Stimulated activated effector memory CD8-positive, alpha-beta T cell treated with anti-CD3 and anti-CD28 coated beads, Interleukin-12 subunit alpha, Interleukin-12 subunit beta, amount 100 ng/mL, for 72 hours (primary cell): Measurements from ENCODE around the gene VASH1.

ENCODE experiments used
- ATAC-seq: fragments of 150-1000 bp; cut with Tn5 transposase; 2 replicates; pipeline ENCODE4 v1.10.0; 2021
- DNase-seq, 2 donors: peaks; one replicate each; pipeline ENCODE4 v3.0.0; 2021 to 2022; ENCODE audit warnings: low spot score in 2 of 2
- H3K27ac Mint-ChIP-seq: one replicate; pipeline ENCODE4 v1.8.0; 2022; ENCODE audit warnings: mild to moderate bottlenecking, mixed read lengths
- H3K36me3 Mint-ChIP-seq: one replicate; pipeline ENCODE4 v1.8.0; 2022; ENCODE audit warnings: mild to moderate bottlenecking, mixed read lengths
- H3K4me1 Mint-ChIP-seq: one replicate; pipeline ENCODE4 v1.8.0; 2022; ENCODE audit warnings: mixed read lengths
- H3K4me3 Mint-ChIP-seq: one replicate; pipeline ENCODE4 v1.8.0; 2022; ENCODE audit warnings: mild to moderate bottlenecking, mixed read lengths
- H3K9me3 Mint-ChIP-seq: one replicate; pipeline ENCODE4 v1.8.0; 2022; ENCODE audit warnings: mixed read lengths

The VASH1 gene

DNA sequence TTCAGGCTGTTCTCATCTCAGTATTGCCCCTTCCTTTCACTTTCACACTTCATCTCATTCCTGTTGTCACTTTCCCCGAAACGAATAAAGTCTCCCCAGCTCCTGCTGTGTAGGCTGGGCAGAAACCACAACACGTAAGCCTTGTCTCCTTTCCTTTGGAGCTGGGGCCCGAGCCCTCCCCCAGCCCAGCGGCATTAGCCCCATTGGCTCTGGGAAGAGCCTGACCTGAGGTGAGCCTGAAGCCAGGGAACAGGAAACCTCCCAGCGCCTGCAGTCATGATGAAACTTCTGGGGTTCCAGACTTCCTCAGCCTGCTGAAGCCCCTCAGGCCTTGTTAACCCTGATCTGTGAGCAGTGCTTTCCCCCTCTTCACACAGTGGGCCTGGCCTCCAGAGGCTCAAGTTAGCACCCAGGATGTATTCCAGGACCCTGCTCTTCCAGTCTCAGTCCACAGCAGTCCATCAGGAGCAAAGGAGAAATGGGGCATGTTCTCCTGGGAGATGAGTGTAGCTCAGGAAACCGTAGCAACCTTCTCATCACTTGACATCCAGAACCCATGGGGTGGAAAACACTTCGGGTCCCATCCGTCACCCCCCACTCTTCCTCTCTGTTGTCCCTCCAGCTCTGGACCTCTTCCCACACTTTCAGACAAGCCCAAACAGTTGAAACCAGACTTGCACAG lies 21.8 kb downstream of the VASH1 start:
- H3K4me3 Mint-ChIP-seq, result peak overlapping the region; percentile 26
- H3K9me3 Mint-ChIP-seq, result no peaks in the 10 kb centered on the region
- H3K27ac Mint-ChIP-seq, result peak overlapping the region; percentile 83
- DNase-seq, result no peak
- ATAC-seq, result peak; percentile 51
- H3K36me3 Mint-ChIP-seq, result peaks cover 51% of the 10 kb centered on the region
- peaks cover 35% of the 10 kb centered on the region for H3K4me1 Mint-ChIP-seq

DNA sequence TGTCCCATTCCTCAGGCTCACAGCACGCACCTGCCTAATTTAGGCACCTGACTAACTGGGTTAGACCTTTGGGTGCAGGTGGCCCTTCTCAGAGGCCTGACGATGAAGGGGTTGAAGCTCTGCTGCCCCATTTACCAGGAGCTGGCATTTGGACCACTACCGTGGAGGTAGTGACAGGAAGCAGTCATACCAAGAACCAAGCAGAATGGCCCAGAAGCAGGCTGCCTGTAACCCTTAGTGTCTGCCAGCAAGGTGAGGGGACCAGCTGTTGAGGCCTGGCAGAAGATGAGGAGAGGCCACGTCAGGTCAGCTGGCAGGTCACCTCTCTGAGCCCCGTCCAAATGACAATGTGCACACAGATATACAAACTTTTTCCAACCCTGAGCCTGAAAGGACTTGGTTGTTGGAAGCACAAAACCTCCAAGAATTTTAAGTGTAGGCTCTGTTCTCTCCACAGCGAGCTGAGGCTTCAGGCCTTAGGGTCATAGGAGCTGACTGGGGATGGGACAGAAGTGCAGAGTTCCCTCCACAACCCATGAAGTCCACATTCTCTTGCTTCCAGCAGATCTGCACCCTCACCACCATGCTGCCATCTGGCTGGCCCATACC lies 23.1 kb downstream of the VASH1 start:
- H3K36me3 Mint-ChIP-seq, result peaks cover 64% of the 10 kb centered on the region
- H3K4me1 Mint-ChIP-seq, result peaks cover 35% of the 10 kb centered on the region
- no peak overlapping the region for H3K4me3 Mint-ChIP-seq
- H3K27ac Mint-ChIP-seq, result peak overlapping the region; percentile 18
- DNase-seq (no peak), ATAC-seq (no peak)
- H3K9me3 Mint-ChIP-seq, result no peaks in the 10 kb centered on the region

DNA sequence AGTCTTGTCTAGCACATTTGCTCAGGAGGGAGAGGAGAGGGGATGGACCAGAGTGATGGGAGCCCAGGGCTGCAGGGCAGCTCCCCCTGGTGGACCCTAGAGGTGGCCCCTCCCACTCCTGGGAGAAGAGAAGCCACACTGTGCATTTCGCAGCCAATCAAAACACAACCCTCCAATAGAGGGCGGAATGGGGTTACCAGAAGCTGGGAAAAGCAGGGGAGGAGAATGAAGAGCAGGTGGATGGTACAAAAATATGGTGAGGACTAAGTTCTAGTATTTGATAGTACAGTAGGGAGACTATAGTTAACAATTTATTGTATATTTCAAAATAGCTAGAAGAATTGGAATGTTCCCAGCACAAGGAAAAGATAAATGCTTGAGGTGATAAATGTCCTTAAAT lies 23.6 kb downstream of the VASH1 start:
- Mint-ChIP-seq H3K4me3 (no peak overlapping the region), H3K36me3 (peaks cover 69% of the 10 kb centered on the region), H3K9me3 (no peaks in the 10 kb centered on the region), H3K27ac (peak overlapping the region; percentile 18), H3K4me1 (peaks cover 34% of the 10 kb centered on the region)
- peak; percentile 27 to 69 for DNase-seq
- ATAC-seq, result peak; percentile 87

DNA sequence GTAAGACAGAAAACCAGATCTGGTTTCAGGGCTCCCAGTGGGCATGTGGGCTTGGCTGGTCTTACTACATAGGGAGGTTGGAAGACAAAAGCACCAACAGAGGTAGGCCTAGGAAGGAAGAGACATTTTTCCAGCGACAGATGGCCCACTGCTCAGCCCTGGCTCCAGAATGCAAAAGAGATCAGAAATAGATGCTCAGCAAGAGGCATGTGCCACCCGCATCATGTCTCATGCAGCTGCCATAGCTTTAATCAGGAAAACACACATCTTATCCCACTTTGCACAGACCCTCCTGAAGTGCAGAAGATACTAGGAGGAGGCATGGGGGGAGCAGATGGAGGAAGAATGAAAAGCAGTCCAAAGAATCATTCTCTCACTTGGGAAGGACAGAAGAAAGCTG lies 25.3 kb downstream of the VASH1 start:
- peak overlapping the region; percentile 43 for H3K27ac Mint-ChIP-seq
- no peak for ATAC-seq
- H3K4me1 Mint-ChIP-seq, result peaks cover 26% of the 10 kb centered on the region

DNA sequence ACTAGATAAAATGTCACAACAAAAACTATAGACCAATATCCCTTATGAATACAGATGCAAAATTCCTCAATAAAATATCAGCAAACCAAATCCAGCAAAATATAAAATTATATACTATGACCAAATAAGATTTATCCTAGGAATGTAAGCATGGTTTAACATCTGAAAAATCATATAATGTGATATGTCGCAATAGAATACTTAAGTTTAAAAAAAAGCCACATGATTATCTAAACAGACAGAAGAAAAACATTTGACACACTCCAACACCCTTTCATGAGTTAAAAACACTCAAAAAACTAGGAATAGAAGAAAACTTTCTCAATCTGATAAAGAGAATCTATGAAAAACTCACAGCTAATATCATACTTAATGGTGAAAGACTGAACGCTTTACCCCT lies 31.2 kb downstream of the VASH1 start:
- ATAC-seq (no peak), DNase-seq (no peak)
- Mint-ChIP-seq H3K9me3 (no peaks in the 10 kb centered on the region), H3K4me1 (no peaks in the 10 kb centered on the region), H3K36me3 (peaks cover 83% of the 10 kb centered on the region), H3K27ac (no peak overlapping the region), H3K4me3 (no peak overlapping the region)

More for the DNA sequence above, 25.3 kb downstream of the VASH1 start:
- Mint-ChIP-seq H3K4me3 (no peak overlapping the region), H3K9me3 (no peaks in the 10 kb centered on the region), H3K36me3 (peaks cover 78% of the 10 kb centered on the region)
- DNase-seq, result no peak

DNA sequence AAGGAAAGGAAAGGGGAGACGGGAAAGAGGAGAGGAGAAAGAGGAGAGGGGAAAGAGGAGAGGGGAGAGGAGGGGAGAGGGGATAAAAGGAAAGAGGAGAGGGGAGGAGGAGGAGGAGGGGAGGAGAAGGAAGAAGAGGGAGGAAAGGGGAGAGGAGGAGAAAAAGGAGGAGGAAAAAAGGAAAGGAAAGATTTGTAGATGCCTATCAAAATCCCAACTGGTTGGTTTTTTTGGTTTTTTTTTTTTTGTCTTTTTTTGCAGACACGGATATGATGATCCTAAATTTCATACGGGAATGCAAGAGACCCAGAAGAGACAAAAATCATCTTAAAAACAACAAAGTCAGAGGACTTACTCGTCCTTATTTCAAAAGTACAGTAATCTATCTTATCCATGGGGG lies 32.1 kb downstream of the VASH1 start:
- Mint-ChIP-seq H3K4me3 (no peak overlapping the region), H3K4me1 (no peaks in the 10 kb centered on the region), H3K36me3 (peaks cover 84% of the 10 kb centered on the region), H3K27ac (peak overlapping the region; percentile 20), H3K9me3 (no peaks in the 10 kb centered on the region)
- DNase-seq, result no peak
- no peak for ATAC-seq

DNA sequence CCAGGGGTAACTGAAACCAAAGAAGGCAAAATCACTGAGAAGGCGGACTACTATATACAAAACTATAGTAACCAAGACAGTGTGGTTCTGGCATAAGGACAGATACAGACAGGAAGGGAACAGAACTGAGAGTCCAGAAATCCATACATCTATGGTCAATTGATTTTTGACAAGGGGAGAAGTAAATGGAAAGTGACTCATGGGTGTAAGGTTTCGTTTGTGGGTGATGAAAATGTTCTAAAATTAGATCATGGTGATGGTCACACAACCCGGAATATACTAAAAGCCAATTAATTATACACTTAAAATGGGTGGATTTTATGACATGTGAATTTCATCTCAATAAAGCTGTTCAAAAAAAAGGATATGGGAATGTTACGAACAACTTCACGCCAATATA lies 32.7 kb downstream of the VASH1 start:
- H3K4me3 Mint-ChIP-seq, result no peak overlapping the region
- no peaks in the 10 kb centered on the region for H3K9me3 Mint-ChIP-seq
- DNase-seq, result no peak
- H3K4me1 Mint-ChIP-seq, result no peaks in the 10 kb centered on the region
- H3K36me3 Mint-ChIP-seq, result peaks cover 84% of the 10 kb centered on the region
- H3K27ac Mint-ChIP-seq, result no peak overlapping the region
- no peak for ATAC-seq

DNA sequence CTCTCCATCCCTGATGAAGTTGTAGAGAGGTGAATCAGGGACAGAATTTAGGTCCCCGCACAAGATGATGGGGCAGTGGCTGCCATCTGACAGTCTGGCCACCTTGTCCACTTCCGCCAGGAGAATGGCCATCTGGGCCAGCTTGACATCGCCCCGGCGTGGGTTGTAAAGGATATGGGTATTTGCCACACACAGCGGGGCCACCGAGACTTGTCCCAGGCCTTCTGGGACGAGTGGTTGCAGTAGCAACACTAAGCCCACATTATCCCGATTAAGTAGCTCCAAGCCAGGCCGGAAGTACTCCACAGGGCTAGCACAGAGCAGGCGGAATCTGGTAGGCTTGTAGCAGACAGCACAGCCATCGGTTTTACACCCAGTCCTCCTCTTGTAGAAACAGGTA lies 45.2 kb downstream of the VASH1 start:
- H3K36me3 Mint-ChIP-seq, result peaks cover 55% of the 10 kb centered on the region
- H3K4me1 Mint-ChIP-seq, result peaks cover 11% of the 10 kb centered on the region
- H3K4me3 Mint-ChIP-seq, result no peak overlapping the region
- H3K27ac Mint-ChIP-seq, result no peak overlapping the region
- ATAC-seq, result no peak
- no peak for DNase-seq
- H3K9me3 Mint-ChIP-seq, result no peaks in the 10 kb centered on the region

DNA sequence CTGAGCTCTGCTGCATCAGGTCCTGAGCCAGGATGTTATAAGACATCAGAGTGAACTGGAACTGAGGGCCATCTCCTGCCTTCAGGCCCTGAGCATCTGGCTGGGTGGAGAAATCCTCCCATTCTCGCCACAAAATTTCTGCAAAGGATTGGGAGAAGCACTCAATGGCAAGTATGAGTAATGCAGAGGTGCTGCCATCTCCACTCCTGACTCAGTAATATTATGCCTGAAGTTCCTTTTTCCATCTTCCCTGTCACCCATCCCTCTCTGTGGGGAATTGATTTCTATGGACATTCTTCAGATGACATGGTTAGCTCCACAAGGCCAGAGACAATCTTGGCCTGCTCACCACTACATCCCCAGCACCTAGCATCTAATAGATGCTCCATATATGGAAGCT lies 46.7 kb downstream of the VASH1 start:
- ATAC-seq, result no peak
- Mint-ChIP-seq H3K9me3 (no peaks in the 10 kb centered on the region), H3K4me1 (peaks cover 18% of the 10 kb centered on the region), H3K4me3 (no peak overlapping the region), H3K27ac (no peak overlapping the region), H3K36me3 (peaks cover 52% of the 10 kb centered on the region)
- DNase-seq, result no peak

DNA sequence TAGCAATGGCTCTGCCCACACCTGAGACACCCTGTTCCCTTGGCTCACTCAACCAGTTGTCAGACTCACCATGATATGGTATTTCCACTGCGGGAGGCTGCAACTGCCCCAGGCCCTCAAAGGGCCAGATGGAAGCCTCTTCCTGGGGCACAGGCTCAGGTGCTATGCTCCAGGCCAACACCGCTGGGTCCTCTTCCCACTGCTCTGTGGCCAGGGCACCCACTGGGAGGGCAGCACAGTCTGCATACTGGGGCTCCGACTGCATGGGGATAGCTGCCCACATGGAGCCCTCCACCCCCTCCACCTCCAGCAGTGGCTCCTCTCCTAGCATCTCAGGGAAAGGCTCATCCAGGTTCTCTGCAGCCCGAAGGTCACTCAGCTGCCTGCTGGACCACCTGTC lies 47.7 kb downstream of the VASH1 start:
- H3K4me3 Mint-ChIP-seq, result no peak overlapping the region
- DNase-seq, result no peak
- H3K4me1 Mint-ChIP-seq, result peaks cover 18% of the 10 kb centered on the region
- H3K36me3 Mint-ChIP-seq, result peaks cover 46% of the 10 kb centered on the region
- peak overlapping the region; percentile 48 for H3K27ac Mint-ChIP-seq
- no peak for ATAC-seq
- H3K9me3 Mint-ChIP-seq, result no peaks in the 10 kb centered on the region

DNA sequence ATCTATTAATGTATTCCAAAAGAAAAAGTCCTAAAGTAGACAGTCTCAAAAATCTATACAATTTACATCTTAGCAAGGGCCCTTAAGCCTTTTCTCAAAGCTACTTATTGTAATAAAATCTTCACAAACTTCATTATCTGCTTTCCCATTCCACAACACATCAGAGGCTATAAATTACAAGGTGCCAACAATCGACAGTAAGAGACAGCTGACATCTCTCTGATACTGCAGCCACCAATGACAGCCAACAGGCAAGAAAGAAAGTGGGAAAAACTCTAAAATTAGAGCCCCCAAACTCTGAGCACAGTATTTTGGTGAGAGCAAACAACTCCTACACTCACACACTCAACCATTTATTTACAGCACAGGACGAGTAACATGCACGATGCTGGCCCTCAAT lies 49.3 kb downstream of the VASH1 start:
- Mint-ChIP-seq H3K4me3 (peak overlapping the region; percentile 92), H3K4me1 (peaks cover 18% of the 10 kb centered on the region), H3K9me3 (no peaks in the 10 kb centered on the region), H3K27ac (peak overlapping the region; percentile 95), H3K36me3 (peaks cover 40% of the 10 kb centered on the region)
- no peak for DNase-seq
- no peak for ATAC-seq

DNA sequence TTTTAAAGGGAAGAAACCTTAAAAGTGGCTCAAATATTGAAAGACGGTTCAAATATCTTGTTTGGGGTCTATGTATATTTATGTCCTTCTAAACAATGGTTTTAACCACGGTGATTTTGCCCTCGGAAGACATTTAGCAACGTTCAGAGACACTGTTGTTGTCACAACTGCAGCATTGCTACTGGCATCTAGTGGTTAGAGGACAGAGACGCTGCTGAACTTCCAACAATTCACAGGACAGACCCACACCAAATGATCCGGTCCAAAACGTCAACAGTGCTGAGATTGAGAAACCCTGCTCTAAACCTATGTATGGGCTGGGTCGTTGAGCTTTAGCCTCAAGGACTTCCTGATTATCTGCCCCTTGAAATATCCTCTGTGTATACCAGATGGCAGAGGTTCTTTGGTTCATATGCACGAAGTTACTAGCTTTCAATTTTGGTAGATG lies 49.7 kb downstream of the VASH1 start:
- ATAC-seq (no peak), DNase-seq (no peak)
- H3K4me1 Mint-ChIP-seq, result peaks cover 18% of the 10 kb centered on the region
- H3K4me3 Mint-ChIP-seq, result peak overlapping the region; percentile 92
- H3K9me3 Mint-ChIP-seq, result no peaks in the 10 kb centered on the region
- H3K36me3 Mint-ChIP-seq, result peaks cover 36% of the 10 kb centered on the region
- H3K27ac Mint-ChIP-seq, result peak overlapping the region; percentile 95

DNA sequence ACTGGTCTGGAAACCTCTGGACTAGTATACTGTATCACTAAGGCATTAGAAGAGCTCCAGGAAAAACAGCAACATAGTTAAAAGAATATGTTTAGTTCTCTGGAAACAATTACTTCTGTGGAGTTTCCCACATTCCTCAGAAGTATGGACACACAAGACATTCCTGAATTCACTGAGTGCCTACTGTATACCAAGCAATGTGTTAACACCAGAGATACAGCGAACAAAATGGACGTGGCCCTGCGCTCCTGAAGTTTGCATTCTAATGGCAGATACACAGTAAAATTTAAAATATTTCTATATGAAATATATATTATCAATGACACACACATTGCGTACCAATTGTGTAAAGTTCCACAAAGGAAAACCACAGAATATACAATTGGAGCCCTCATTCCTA lies 50.3 kb downstream of the VASH1 start:
- peaks cover 30% of the 10 kb centered on the region for H3K36me3 Mint-ChIP-seq
- DNase-seq (no peak), ATAC-seq (no peak)
- peak overlapping the region; percentile 95 for H3K27ac Mint-ChIP-seq
- H3K4me1 Mint-ChIP-seq, result peaks cover 18% of the 10 kb centered on the region
- peak overlapping the region; percentile 92 for H3K4me3 Mint-ChIP-seq
- no peaks in the 10 kb centered on the region for H3K9me3 Mint-ChIP-seq

DNA sequence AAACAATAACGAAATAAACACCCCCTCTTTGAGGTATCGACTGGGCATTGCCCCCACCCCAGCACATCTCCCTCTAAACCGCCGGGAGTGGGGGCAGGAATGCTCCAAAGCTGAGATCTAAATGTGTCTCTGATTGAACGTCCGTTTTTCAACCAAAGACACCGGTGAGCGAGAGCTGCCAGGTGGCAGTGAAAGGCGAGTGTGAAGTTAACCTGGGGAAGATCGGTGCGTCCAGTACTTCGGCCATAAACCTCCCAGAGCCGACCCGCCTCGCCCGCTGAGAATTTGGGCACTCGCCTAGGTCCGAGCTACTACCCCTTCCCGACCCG lies 50.8 kb downstream of the VASH1 start:
- peak overlapping the region; percentile 95 for H3K27ac Mint-ChIP-seq
- DNase-seq, result no peak
- H3K4me1 Mint-ChIP-seq, result peaks cover 18% of the 10 kb centered on the region
- H3K36me3 Mint-ChIP-seq, result peaks cover 30% of the 10 kb centered on the region
- no peaks in the 10 kb centered on the region for H3K9me3 Mint-ChIP-seq
- no peak for ATAC-seq
- peak overlapping the region; percentile 92 for H3K4me3 Mint-ChIP-seq

DNA sequence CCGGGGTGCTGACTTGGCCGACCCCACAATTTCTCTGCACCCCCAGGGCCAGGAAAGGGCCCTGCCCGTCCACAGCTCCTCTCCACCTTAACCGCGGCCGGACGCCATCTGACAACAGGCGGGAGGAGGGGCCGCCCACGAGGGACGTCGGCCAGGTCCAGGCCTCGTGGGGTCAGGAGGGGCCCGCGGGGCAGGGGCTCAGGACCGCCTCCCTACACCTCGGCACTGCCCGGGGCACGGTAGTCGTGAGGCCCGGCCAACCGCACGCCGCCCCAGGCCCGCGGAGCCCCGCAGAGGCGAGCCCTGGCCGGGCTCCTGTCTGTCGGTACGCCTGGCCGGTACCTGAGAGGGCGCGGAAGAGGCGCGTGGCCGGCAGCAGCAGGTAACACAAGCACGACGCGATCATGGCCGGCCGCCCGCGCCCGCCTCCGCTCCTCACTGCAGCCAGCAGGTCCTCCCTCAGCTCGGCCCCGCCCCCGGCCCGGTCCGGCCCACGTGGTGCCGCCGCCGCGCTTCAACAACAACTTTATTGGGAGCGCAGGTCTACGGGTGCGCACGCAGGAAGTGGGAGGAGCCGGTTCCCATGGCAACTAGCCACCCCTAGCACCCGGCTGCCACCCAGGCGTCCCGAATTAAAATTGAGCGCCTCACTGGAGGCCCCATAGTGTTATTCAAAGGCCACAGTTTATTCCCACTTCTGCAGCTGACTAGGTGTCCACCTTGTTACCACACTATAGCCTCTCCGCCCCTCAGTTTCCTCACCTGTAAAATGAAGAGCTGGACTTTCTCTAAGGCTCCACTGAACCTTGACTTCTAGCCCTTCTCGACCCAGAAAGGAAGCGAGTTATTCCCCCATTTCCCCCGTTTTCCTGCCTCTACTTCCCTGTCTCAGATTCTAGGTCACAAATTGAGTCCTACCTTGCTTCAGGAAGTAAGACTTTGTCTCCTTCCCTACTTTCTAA lies 51.4 kb downstream of the VASH1 start, which contains the start of gene ANGEL1:
Gene ANGEL1 (minus strand): TSS at position 461 of the 962 bp plus-strand sequence. CDS start 55 bp downstream, at position 406.
- DNase-seq (peak; percentile 93 to 99), ATAC-seq (peak; percentile 93)
- Mint-ChIP-seq H3K4me3 (peak within 1 kb of the TSS; percentile 92), H3K27ac (peak within 1 kb of the TSS; percentile 95), H3K4me1 (peaks cover 18% of the 10 kb centered on the region), H3K9me3 (no peaks in the 10 kb centered on the region), H3K36me3 (peaks cover 28% of the 10 kb centered on the region)
